KOPT-K1 (cell line): ENCODE results near the gene LGALS3BP.

ENCODE experiments used
- H3K27ac ChIP-seq: fragments of 200-600 bp; sonication (generic); 2 replicates; pipeline ENCODE4 v1.5.1; 2016; ENCODE audit warnings: antibody characterized with exemption, mild to moderate bottlenecking, low read depth, low read length; ENCODE audit not compliant: poor library complexity, severe bottlenecking
- H3K36me3 ChIP-seq: fragments of 200-600 bp; sonication (generic); 2 replicates; pipeline ENCODE4 v1.5.1; 2017; ENCODE audit warnings: antibody characterized with exemption, mild to moderate bottlenecking, low read length, moderate library complexity; ENCODE audit not compliant: insufficient read depth
- H3K9me3 ChIP-seq: fragments of 200-600 bp; sonication (generic); 2 replicates; pipeline ENCODE4 v1.5.1; 2017; ENCODE audit warnings: antibody characterized with exemption, low read length, mild to moderate bottlenecking; ENCODE audit not compliant: insufficient read depth, poor library complexity, severe bottlenecking

The LGALS3BP gene

DNA sequence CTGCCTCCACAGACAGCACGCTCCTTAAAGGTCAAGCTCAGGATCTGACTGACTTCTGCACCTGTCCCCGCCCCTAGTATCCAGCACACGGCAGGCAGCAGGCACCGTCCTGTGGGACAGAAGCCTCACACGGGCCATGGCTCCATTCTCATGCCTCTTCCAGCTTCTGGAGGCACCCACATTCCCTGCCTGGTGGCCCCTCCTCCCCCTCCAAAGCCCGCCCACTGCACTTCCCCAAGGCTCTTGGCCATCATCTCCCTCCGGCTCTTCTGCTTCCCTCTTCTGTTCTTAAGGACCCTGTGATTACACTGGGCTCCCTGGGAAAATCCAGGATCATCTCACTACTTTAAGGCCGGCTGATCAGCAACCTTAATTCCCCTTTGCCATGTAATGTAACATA lies 26.3 kb upstream of the LGALS3BP start:
- Histone ChIP-seq H3K36me3 (peaks cover 41% of the 10 kb centered on the region), H3K9me3 (no peaks in the 10 kb centered on the region), H3K27ac (peak overlapping the region; percentile 45)

DNA sequence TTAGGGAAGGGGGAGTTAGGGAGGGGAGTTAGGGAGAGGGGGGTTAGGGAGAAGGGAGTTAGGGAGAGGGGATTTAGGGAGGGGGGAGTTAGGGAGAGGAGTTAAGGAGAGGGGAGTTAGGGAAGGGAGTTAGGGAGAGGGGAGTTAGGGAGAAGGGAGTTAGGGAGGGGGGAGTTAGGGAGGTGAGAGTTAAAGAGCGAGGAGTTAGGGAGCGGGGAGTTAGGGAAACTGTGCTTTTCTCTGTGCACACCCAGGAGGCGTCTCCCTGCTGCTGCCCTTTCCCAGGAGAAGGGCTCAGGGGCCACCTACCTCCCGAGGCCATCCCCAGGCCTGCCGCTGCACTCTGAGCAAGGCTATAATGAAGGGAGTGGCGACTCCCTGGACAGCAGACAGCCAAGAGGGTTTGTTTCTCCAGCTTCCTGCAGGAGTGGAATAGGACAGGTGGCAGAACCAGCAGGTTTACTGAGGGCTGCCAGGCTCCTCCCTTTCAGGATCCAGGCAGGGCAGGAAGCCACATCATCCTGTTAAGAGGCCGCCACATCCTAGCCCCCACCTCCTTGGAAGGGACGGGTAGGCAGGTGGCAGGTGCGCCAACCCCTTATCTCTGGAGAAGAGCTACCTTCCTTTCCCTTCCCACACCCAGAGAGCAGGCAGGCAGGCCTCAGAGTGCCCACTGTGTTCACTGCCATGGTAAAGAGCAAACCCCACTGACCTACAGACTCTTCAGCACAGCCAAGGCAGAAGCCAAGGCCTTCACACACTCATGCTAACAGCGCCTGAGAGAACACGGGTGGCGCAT lies 25.5 kb upstream of the LGALS3BP start:
- peak overlapping the region; percentile 45 for H3K27ac ChIP-seq
- H3K36me3 ChIP-seq: peaks cover 47% of the 10 kb centered on the region
- no peaks in the 10 kb centered on the region for H3K9me3 ChIP-seq

DNA sequence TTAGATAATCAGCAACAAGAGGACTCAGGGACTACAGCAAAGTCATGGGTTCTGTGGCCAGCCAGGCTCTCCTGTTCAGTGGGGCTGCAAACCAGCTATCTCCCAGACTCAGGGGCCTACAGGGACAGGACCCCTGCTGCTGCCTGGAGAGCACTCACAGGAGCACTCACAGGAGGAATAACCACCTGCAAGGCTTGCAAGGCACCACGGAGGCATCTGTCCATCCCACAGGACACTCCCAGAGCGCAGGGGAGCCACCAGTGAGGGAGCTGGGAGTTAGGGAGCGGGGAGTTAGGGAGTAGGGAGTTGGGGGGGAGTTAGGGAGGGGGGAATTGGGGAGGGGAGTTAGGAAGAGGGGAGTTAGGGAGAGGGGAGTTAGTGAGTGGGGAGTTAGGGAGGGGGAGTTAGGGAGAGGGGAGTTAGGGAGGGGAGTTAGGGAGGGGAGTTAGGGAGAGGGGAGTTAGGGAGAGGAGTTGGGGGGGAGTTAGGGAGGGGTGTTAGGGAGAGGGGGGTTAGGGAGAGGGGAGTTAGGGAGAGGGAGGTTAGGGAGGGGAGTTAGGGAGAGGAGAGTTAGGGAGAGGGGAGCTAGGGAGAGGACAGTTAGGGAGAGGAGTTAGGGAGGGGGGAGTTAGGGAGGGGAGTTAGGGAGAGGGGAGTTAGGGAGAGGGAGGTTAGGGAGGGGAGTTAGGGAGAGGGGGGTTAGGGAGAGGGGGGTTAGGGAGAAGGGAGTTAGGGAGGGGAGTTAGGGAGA lies 24.1 kb upstream of the LGALS3BP start:
- Histone ChIP-seq H3K36me3 (peaks cover 61% of the 10 kb centered on the region), H3K27ac (no peak overlapping the region), H3K9me3 (no peaks in the 10 kb centered on the region)

DNA sequence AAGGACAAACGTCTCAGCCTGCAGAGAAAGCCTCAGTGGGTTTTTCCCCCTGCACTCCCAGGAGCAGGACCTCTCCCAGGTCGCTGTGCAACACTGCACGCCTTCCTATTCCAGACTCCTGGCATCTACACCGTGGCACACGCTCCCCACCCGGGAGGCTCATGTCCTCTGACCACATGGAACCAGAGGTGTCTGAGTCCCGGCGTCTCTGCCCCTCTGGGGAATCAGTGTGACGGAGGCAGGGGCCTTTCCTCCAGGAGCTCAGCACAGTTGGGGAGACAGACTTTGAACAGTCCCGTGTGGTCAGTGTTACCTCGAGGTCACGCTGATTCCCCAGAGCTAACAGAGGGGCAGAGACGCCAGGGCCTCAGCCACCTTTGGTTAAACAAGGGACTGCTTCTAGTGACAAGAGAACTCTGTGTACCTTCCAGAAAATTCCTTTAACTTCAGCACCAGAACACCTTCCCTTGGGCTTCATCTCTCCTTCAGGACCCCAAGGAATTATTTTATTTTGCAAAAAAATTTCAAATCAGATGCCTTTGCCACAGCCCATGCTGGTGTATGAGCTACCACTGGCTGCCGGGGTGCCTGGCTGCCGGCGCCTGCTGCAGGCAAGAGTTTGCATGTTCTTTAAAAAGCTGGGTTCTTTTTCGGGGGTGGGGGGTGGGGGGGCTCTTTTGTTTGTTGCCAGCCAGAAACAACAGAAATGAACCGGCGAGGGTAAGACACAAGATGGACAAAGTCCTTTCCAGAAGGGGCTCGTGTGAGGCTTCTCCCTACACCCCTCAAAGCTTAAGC lies 23.3 kb upstream of the LGALS3BP start:
- H3K27ac ChIP-seq: no peak overlapping the region
- H3K36me3 ChIP-seq: peaks cover 68% of the 10 kb centered on the region
- no peaks in the 10 kb centered on the region for H3K9me3 ChIP-seq

DNA sequence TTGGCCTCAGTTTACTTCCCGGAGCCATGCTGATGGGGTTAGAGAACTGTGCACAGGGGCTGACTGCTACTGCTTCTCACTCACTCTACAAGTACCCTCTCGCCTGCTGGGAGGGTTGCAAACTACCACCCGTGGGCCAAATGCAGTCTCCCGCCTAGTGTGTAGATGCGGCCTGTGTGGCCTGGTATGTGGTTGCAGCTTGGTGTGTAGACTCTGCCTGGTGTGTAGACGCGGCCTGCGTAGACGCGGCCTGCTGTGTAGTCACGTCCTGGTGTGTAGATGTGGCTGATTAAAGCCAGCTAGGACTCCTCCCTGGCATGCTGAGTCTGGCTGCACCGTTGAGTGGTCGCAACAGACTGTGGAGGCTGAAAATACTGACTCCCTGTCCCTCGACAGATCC lies 22.6 kb upstream of the LGALS3BP start:
- Histone ChIP-seq H3K9me3 (no peaks in the 10 kb centered on the region), H3K27ac (no peak overlapping the region), H3K36me3 (peaks cover 68% of the 10 kb centered on the region)

DNA sequence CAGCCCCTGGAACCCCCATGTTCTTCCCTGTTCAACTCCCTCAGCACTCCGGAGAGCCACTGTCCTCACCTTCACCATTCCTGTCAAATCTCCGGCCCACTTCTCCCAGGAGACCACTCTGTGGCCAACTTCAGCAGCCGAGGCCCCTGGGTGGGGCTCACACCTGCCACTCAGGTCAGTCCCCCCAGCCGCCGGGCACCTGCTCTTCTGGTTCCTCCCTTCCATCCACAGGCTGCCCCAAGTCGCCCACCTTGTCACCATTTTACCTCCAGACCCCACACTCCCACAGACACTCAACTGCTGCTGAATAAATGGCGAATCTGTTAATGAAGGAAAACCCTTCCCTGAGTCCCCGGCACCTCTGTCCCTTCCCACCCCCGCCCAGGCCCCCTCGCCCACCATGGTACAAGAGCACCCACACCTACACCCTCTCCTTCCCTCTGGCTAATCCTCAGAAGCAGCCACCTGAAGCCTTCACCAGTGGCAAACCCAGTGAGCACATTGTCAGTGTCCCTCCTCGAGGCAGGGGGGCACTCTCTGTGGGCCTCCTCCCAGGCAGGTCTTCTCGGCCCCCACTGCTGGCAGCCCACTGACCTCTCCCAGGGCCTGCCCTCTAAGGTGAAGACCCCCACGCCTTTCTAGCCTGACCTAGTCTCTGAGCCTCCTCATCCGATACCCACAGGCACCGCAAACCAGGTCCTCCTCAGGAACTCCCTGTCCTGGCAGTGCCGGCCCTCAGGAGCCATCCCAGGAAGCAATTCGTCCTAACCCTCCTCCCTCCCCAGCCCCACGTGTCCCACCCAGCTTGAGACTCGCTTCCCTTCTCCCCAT lies 21.7 kb upstream of the LGALS3BP start:
- Histone ChIP-seq H3K9me3 (no peaks in the 10 kb centered on the region), H3K36me3 (peaks cover 68% of the 10 kb centered on the region), H3K27ac (no peak overlapping the region)

DNA sequence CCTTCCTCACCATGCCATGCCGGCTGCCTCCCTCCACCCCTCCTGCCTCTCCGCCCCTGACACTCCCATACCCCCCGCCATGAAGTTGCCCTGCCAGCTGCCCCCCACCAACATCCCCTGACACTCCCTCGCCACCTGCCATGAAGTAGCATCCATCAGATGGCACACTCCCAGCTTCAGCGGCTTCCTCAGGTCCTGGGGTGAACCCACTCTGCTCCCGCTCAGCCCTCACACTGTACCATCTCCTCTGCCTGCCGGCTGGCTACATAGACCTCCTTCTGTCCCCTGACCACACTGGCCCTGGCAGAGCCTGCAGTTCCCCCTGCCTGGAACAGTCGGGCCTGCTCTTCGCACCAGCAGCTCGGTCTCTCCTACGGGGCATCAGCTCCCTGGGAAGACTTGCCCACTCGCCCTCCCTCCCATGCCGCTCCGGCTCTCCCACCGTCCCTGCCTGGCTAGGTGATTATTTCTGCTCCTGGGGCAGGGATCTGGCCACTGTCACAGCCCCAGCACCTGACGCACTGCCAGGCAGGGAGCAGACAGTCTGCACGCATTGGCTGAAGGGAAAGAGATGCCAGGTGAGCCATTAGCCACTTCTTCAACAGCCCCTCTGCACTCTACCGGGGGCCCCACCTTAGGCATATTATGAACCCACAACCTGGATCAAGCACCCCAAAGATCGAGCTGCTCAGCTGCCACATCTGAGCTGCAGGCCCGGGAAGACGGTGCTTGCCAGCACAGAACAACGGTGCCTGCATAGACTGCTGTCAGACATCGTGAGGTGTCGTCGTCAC lies 20.9 kb upstream of the LGALS3BP start:
- Histone ChIP-seq H3K36me3 (peaks cover 76% of the 10 kb centered on the region), H3K9me3 (no peaks in the 10 kb centered on the region), H3K27ac (no peak overlapping the region)

DNA sequence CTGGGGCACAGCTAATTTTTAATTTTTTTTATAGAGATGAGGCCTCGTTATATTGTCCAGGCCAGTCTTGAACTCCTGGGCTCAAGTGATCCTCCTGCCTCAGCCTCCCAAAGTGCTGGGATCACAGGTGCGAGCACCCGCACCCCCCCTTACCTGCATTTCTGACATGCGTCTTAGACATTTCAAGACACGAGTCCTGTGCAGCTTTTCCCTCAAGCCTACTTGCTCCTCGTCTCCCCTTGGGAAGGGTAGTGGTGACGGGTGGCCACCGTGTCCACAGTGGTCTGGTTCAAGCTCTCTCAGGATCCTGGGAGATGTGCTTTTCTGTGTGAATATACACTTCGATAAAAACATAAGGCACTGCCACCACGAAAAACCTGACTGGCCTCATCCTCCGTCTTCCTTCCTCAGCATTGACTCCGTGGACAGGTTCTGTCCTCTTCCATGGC lies 20.2 kb upstream of the LGALS3BP start:
- Histone ChIP-seq H3K27ac (no peak overlapping the region), H3K36me3 (peaks cover 82% of the 10 kb centered on the region), H3K9me3 (no peaks in the 10 kb centered on the region)

DNA sequence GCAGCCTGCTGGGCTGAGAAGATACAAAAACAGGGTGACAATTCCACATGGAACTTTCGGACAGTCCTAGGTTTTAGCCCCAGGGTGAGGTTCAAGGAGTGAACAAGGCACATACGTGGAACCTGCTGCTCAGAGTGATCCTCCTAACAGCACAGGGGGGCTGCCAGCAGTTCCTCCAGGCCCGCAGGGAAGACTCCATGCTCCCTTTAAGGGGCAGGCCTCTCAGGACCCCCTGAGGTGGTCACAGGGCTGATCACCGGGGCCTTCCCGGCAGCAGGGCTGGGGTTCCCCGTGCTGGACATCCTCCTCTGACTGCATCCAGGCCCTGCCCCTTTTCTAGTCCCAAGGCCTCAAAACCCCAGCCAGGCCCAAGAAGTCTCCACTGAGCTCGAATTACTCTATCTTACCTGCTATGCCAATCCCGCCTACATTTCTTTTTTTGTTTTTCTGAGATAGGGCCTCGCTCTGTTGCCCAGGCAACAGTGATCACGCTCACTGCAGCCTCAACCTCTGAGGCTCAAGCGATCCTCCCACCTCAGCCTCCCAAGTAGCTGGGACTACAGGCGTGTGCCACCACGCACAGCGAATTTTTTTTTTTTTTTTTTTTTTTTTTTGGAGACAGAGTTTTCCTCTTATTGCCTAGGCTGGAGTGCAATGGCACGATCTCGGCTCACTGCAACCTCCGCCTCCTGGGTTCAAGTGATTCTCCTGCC lies 19.5 kb upstream of the LGALS3BP start:
- peaks cover 90% of the 10 kb centered on the region for H3K36me3 ChIP-seq
- H3K9me3 ChIP-seq: no peaks in the 10 kb centered on the region
- no peak overlapping the region for H3K27ac ChIP-seq

DNA sequence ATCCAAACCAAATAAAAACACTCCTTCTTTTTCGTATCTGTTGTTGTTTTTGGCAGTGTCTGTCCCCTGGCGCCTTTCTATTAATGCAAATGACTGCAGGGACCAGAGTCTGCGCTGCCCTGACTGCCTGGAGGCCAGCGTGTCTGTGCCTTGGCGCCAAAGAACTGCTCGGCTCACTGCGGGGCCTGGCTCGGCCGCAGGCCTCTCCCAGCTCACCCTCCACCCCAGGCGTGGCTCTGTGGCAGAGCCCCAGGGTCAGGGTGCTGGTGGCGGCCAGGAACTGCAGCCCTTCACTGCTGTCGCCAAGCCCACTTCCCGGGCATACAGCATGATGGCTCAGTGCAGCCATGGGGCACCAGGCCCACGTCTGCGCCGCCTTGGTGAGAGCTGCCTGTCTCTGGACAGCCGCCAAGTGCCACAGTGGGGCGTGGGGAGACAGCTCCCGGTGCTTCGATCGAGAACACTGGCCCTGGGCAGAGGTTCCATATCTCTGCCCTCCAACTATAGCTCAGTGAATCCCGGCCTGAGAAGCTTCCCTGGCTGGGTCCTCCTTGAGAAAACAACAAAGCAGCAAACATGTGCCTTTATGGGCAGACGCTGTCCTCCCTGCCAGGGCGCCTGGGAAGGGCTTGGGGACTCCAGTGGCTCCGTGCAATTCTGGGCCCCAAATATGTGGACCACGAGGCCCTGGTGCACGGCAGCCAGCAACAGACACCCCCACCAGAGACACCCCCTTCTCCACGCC lies 18.8 kb upstream of the LGALS3BP start:
- no peak overlapping the region for H3K27ac ChIP-seq
- no peaks in the 10 kb centered on the region for H3K9me3 ChIP-seq
- peaks cover 92% of the 10 kb centered on the region for H3K36me3 ChIP-seq

DNA sequence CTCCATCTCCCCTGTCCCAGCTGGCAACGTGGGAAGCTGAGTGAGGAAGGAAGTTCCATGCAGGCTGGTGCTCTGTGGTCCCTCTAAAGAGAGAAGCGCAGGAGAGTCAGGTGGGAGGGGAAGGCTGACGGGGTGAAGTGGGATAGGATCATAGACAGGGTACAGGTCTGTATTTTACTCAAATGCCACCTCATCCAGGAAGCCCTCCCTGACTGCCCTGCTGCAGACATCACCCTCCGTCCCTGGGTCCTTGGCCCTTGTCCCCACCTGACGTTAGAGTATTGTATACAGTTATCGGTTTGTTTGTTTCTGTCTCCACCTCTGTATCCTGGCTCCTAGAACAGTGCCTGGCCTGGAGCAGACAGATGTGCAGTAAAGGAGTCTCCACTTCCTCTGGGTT lies 18.2 kb upstream of the LGALS3BP start:
- no peak overlapping the region for H3K27ac ChIP-seq

DNA sequence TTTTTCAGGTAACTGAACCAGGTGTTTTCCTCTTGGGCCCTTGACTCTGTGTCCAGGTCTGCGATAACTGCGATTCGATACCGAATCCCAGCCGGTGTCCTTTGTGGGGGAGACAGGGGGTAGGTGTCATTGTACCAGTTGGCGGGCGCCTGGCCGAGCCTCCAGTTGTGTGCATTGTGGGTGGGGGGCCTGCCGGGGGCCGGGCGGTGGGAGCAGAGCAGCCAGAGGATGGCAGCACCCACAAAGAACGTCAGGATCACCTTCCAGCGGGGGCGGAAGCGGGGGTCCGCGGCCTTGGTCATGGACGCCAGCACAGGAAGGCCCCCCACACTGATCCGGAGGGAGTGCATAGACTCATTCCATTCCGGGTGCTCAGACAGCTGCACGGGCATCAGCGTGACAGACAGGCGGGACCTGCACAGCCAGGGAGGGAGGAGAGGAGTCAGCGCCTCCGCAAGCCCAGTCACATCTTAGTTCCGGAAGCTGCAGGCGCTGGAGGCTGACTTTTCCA lies 17.6 kb upstream of the LGALS3BP start:
- H3K27ac ChIP-seq: no peak overlapping the region
- H3K9me3 ChIP-seq: no peaks in the 10 kb centered on the region
- peaks cover 92% of the 10 kb centered on the region for H3K36me3 ChIP-seq

More for the DNA sequence above, 18.2 kb upstream of the LGALS3BP start:
- Histone ChIP-seq H3K9me3 (no peaks in the 10 kb centered on the region), H3K36me3 (peaks cover 92% of the 10 kb centered on the region)

DNA sequence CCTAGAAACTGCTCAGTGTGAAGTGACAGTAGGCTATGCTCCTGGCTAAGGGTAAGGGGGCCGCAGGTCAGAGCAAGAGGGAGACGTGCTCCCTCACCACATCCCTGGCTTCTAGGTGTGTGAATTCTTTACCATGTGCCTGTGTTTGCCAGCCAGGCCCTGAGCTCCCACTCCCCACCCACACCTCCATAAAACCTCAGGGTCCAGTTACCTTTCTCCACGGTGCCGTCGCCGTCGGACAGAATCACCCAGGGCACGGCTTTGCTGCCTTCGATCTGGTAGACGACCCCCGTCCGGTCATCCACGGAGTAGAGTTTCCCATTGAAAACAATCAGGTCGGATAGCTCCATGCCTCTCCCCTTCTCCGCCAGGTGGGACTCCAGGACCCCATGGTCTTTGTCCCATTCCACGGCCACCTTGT lies 17.1 kb upstream of the LGALS3BP start:
- H3K9me3 ChIP-seq: no peaks in the 10 kb centered on the region
- H3K36me3 ChIP-seq: peaks cover 92% of the 10 kb centered on the region
- H3K27ac ChIP-seq: no peak overlapping the region
